IPS-18c (cell line): ENCODE data around the gene OR8H2.
"Not testable (repeated sequence)": the region's sequence is repeated elsewhere in the genome, so short reads cannot be mapped to it uniquely, and the experiment has no call there.

ENCODE experiments used
- H3K4me3 ChIP-seq: 2 replicates; pipeline ENCODE4 v1.7.0; 2013; ENCODE audit warnings: low read depth, mild to moderate bottlenecking, low read length, moderate library complexity; ENCODE audit not compliant: insufficient read depth
- H3K9me3 ChIP-seq: one replicate; pipeline ENCODE4 v1.6.1; 2013; ENCODE audit warnings: mild to moderate bottlenecking, low read length, moderate library complexity; ENCODE audit not compliant: control insufficient read depth, insufficient read depth

Gene OR8H2, protein sequence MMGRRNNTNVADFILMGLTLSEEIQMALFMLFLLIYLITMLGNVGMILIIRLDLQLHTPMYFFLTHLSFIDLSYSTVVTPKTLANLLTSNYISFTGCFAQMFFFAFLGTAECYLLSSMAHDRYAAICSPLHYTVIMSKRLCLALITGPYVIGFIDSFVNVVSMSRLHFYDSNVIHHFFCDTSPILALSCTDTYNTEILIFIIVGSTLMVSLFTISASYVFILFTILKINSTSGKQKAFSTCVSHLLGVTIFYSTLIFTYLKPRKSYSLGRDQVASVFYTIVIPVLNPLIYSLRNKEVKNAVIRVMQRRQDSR

DNA sequence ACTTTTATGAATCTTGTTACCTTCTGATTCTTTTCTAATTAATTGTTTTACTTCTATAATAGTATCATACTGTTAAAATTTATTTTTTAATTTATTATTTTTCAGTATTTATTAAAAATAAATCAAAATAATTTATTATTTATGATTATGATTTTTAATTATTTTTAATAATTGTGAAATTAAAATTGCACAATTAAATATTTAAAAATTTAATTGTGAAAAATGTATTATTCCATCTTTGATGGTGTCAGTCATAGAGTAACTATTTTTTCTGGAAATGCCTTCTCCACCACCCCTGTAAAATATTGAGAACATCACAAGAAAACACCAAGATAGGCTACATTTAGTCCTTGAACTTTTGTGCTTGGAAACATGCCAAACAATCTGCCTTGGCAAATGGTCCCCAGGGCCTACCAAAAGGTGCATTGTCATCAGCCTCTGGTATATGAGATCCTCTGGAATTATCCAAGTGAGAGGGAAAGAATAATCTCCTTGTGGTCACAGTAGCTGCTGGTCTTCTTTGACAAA is at the start of gene OR8H2:
Gene OR8H2, plus strand, starts transcription at position 478 of the 528 bp plus-strand sequence. CDS start 1,356 bp downstream, outside the sequence.
- no peak within 1 kb of the TSS for H3K4me3 ChIP-seq
- H3K9me3 ChIP-seq: no peaks in the 10 kb centered on the region

DNA sequence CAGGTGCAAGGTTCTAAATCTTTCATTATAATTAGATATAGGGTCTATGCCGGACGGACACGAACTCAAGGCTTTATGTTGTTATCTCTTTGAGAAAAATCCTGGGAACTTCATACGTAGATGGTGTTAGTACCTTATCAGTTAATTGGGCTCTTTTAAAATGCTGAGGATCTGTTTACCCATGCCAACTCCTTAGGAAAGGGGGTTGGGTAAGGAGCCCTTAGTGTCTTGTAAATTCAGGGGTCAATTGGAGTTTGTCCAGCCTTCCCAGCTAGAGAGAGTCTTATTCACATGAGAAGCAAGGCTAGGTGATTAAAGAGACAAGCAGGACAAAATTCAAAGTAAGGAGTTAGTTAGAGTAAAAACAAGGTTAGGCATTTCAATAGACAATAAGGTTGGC is 47.1 kb upstream of the OR8H2 start:
- H3K4me3 ChIP-seq, H3K9me3 ChIP-seq: not testable (repeated sequence)

DNA sequence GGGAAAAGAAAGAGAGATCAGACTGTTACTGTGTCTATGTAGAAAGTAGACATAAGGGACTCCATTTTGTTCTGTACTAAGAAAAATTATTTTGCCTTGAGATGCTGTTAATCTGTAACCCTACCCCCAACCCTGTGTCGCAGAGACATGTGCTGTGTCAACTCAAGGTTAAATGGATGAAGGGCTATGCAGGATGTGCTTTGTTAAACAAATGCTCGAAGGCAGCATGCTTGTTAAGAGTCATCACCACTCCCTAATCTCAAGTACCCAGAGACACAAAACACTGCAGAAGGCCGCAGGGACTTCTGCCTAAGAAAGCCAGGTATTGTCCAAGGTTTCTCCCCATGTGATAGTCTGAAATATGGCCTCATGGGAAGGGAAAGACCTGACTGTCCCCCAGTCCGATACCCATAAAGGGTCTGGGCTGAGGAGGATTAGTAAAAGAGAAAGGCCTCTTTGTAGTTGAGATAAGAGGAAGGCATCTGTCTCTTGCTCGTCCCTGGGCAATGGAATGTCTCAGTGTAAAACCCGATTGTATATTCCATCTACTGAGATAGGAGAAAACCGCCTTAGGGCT is 45.7 kb upstream of the OR8H2 start:
- H3K9me3 ChIP-seq, H3K4me3 ChIP-seq: not testable (repeated sequence)

DNA sequence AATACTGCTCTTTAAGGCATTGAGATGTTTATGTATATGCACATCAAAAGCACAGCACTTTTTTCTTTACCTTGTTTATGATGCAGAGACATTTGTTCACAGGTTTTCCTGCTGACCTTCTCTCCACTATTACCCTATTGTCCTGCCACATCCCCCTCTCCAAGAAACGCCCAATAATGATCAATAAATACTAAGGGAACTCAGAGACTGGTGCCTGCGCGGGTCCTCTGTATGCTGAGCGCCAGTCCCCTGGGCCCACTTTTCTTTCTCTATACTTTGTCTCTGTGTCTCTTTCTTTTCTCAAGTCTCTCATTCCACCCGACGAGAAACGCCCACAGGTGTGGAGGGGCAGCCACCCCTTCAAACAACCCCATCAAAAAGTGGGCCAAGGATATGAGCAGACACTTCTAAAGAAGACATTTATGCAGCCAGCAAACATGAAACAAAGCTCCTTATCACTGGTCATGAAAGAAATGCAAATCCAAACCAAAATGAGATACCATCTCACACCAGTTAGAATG is 45.2 kb upstream of the OR8H2 start:
- not testable (repeated sequence) for H3K9me3 ChIP-seq, H3K4me3 ChIP-seq

DNA sequence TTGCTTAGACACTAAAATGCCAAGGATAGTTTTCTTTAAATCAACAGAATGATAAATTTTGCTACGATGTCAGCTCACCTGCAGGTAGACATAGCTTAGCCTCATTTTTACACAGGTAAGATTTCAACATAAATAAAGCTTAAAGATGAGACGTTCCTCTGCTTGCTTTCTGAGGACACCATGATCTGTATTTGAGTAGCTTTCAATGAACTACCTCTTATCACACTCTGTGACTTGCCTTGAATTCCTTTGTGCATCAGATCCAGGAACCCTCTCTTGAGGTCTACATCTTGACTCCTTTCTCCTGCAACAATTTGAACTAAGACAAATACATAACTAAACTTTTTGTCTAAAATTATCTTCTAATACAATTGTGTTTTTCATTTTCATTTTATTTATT is 36.5 kb upstream of the OR8H2 start:
- H3K4me3 ChIP-seq: no peak overlapping the region
- no peaks in the 10 kb centered on the region for H3K9me3 ChIP-seq

DNA sequence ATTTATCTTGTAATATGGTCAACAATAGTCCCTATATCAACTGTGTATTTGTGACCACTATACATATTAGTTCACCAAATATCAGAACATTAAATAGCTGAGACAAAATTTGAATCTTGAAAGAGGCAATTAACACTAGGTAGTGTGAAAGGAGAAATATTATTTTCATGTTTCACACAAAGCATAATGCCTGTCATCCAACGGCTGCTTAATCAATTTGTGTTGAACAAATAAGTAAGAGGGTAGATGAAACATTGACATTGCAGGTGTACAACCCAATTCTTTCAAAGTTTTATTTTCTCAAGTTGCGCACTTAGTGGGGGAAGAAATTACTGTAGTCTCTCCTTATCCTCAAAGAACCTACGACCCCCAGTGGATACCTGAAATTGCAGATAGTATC is 13.8 kb upstream of the OR8H2 start:
- Histone ChIP-seq H3K4me3 (no peak overlapping the region), H3K9me3 (no peaks in the 10 kb centered on the region)

DNA sequence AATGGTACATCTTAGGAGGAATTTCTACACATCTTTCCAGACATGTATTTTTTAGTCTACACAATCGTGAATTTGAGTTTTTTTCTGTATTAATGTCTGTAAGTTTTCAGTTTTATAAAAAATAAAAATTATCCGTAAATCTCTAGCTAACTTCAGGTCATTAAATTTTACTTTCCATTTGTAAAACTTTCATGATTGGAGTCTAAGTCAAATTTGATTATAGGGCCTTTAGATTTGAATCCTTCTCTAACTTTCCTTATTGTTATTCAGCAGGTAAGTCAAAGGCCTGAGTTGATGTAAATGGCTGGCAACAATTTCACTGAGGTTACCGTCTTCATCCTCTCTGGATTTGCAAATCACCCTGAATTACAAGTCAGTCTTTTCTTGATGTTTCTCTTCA is 10.5 kb upstream of the OR8H2 start, which contains the start of gene OR8I2:
Gene OR8I2, plus strand, starts transcription at position 301 of the 400 bp plus-strand sequence. Its CDS starts 0 bp downstream, at position 301.
- Histone ChIP-seq H3K4me3 (no peak within 1 kb of the TSS), H3K9me3 (no peaks in the 10 kb centered on the region)

DNA sequence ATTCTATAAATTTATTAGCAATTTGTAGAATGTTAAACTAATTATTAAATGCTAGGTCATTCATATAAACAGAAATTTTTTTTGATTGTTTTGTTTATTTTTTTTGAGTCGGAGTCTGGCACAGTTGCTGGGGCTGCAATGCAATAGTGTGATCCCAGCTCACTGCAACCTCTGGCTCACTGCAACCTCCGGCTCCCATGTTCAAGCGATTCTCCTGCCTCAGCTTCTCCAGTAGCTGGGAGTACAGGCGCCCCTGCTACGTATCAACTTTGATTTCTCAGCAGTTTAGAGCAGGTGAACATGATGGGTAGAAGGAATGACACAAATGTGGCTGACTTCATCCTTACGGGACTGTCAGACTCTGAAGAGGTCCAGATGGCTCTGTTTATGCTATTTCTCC is 18.6 kb downstream of the OR8H2 start, which contains the start of gene OR8H3:
Gene OR8H3, plus strand, starts transcription at position 301 of the 400 bp plus-strand sequence. Its CDS starts 0 bp downstream, at position 301.
- H3K4me3 ChIP-seq: no peak within 1 kb of the TSS

DNA sequence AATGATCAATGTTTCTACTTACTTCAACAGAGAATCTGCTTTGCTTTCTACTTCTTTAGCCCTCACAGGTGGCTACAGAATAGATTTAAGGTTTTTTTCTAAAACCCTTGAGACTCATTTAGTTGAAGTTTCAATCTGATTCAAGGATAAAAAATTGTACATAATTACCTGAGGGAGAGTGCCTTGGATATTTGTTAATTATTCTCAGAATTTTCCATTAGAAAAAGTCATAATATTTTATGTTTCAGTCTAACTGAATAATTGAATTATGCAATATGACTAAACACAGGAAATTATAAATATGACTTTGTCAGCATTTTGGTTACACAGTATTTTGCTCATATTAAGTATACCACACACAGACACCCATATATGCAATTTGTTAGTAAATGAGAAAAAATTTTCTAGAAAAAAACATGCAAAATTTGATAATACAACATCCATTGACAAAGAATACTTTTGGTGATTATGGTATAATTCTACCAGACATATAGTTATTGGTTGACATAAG is 36.7 kb downstream of the OR8H2 start, which contains the start of gene OR8J3:
Gene OR8J3, minus strand, starts transcription at position 51 of the 511 bp plus-strand sequence. CDS start 2,483 bp downstream, outside the sequence.
- no peak within 1 kb of the TSS for H3K4me3 ChIP-seq
- no peaks in the 10 kb centered on the region for H3K9me3 ChIP-seq

More for the DNA sequence above, 18.6 kb downstream of the OR8H2 start, which contains the start of gene OR8H3:
- no peaks in the 10 kb centered on the region for H3K9me3 ChIP-seq

DNA sequence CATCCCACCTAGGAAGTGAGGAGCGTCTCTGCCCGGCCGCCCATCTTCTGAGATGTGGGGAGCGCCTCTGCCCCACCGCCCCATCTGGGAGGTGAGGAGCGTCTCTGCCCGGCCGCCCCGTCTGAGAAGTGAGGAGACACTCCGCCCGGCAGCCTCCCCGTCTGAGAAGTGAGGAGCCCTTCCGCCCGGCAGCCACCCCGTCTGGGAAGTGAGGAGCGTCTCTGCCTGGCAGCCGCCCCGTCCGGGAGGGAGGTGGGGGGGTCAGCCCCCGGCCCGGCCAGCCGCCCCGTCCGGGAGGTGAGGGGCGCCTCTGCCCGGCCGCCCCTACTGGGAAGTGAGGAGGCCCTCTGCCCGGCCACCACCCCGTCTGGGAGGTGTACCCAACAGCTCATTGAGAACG is 40.2 kb downstream of the OR8H2 start:
- H3K9me3 ChIP-seq, H3K4me3 ChIP-seq: not testable (repeated sequence)

DNA sequence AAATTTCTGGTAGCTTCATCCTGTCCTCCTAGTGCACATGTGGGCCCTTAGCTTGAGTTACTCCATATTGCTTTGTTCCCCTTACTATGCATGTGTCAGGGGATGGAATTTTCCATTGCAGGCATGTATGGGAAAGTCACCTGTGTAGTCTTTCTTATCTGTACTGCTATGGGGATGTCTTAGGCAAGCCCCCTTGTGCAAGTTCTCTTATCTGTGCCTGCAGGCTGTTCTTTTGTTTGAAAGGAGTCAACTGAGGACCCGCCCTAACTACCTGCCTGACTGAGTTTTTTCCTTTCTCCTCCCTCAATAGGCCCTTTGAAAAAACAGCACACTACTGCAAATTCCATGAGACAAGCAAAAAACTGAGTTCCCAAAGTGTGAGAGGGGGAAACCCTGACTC is 47.9 kb downstream of the OR8H2 start:
- Histone ChIP-seq H3K9me3 (peaks cover 5% of the 10 kb centered on the region), H3K4me3 (no peak overlapping the region)

DNA sequence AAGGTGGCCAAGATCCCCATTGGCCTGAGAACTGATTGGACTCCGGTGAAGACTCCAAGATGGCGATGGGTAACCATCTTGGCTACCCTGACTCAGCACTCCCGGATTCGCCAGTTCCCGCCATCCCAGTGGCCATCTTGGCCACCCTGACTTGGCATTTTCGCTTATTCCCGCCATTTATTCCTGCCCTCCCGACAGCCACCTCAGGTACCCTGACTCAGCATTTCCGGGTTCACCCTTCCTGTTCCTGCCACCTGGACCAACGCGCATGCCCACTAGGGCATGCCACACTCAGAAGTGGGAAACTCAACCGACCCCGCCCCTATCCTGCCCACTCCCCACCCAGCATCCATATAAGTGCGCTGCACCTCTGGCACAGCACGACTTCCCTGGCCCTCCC is 48.8 kb downstream of the OR8H2 start:
- Histone ChIP-seq H3K9me3 (peaks cover 5% of the 10 kb centered on the region), H3K4me3 (no peak overlapping the region)
